Stimulated activated CD4-positive, alpha-beta T cell treated with anti-CD3 and anti-CD28 coated beads, Interleukin-12 subunit alpha, Interleukin-12 subunit beta, amount 100 ng/mL, for 24 hours (primary cell): Measurements from ENCODE around the gene TTLL13.
"Not testable (repeated sequence)": the region's sequence is repeated elsewhere in the genome, so short reads cannot be mapped to it uniquely, and the experiment has no call there.

Experiments used
- DNase-seq, 2 experiments: peaks; one replicate each; pipeline ENCODE4 v3.0.0-alpha.2; 2020; ENCODE audit warnings: low read depth in 2 of 2

TTLL13 gene

DNA sequence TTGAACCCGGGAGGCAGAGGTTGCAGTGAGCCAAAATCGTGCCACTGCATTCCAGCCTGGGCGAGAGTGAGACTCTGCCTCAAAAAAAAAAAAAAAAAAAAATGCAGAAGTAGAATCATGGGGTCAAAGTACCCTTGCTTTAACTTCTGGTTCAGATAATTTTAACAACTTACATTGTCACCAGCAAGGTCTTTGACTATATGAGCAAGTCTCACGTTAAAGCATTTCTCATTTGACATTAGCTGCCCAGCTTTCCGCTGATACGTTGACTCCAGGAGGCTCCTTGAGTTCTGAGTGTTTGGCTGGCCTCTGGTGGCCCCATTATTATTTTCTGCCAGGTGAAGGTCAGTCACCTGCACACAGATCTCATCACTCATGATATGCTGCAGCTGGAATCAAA lies 32.3 kb downstream of the TTLL13 start:
- DNase-seq: not testable (repeated sequence)

DNA sequence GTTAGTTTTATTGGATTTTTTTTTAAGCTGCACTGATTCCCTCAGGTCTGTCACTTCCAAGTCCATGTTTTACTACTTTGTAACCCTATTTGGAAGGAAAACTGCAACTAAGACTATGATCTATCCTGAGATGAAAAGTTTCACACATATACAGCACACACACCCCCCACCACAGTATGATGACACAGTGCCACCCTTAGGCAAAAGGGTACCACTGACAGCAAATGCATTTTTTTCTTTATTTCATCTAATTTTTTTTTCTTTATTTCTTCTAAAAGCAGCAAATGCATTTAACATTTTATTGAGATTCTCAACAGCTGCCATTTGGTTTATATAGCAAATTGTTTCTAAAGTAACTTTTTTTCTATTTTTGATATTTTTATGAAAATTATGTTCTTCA lies 37.3 kb downstream of the TTLL13 start:
- no peak for DNase-seq

DNA sequence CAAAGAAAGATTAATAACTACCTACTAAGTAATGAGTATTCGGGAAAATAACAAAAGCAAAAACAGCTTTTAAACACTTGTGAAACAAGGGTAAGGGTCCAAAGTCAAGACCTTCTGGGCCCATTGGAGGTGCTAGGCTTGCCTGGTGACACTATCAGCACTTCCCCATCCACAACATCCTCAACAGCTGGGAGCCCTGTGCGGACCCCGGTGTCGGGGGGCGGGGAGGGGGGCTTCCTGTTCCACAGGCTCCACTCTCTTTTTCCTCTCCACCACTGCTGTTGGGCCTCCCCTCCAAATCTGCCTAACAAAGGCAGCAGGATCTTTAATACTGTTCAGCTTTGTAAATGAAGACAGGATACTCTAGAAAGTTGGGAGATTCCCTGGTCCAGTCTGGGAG lies 37.7 kb downstream of the TTLL13 start:
- DNase-seq: no peak

DNA sequence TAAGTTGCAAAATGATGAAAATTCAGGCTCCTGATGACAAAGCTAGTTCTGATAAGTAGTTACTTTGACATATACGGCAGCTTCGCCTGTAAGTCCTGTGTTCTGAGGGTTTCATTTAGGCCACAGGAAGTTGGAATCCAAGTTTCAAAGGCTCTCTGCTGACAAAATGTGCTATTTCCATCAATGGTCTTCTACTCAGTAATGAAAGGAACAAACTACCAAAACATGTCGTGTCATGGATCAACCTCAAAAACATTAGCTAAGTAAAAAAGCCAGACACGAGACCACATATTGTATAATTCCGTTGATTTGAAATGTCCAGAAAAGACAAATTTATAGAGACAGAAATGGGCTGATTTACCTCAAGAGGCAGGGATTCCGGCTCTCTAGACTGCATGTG lies 38.6 kb downstream of the TTLL13 start:
- DNase-seq: no peak

DNA sequence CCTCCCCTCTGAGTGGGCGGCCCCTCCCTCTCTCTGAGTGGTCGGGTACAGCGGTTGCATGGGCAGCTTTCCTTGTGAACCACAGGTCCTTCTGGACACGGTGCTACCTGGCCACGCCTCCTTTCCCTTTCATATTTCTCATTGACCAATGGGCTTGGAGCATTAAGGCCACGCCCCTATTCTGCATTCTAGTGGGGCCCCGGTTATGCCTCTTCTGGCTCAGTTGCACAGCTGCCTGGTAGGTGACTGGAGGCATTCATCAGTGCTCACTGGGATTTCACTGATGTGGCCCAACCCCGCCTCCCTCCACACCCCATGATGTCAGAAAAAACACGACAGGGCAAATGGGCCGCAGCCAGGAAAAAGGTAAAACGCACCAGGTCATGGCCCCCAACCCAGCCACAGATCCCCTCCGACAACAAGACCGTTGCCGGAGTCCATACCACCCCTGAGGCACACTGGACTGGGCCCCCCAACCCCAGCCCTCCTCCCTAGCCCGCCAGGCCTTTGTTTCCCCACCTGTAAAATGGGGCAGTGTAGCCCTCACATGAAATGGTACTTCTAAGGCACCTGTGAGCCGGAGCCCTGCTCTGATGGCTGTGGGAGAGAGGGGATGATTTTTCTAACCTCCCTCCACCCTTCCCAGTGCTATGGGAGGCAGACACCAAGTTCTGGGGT lies 42.5 kb downstream of the TTLL13 start:
- no peak for DNase-seq

DNA sequence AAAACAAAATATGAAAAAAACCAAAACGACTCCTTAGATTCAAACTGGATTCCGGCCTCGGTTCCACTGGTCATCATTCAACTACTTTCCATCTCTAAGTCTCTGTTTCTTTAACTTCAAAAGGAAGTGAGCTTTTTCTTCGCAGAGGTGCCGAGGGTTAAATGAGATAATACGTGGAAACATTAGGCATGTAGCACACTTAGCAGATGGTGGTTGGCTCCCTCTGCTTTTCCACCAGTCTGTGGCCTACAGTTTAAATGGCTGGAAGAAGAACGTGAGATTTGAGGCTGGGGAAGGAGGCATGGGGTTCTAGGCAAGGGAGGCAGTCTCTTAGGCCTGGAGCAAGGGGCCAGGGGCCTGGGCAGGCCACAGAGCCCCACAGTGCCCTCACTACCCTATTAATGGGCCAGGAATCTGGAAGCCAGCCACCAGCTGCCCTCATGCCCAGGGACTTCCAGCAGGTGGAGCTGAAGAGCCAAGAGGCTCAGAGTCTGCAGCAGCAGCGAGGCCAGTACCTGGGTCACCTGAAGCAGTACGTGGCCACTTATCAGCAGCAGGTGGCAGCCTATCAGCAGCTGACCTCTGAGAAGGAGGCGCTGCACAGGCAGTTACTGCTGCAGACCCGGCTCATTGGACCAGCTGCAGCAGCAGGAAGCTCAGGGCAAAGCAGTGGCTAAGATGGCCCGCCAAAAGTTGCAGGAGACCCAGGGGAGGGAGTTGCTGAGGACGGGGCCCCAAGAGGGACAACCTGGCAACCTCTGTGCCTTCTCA lies 43.9 kb downstream of the TTLL13 start:
- peak; percentile 33 to 74 for DNase-seq

DNA sequence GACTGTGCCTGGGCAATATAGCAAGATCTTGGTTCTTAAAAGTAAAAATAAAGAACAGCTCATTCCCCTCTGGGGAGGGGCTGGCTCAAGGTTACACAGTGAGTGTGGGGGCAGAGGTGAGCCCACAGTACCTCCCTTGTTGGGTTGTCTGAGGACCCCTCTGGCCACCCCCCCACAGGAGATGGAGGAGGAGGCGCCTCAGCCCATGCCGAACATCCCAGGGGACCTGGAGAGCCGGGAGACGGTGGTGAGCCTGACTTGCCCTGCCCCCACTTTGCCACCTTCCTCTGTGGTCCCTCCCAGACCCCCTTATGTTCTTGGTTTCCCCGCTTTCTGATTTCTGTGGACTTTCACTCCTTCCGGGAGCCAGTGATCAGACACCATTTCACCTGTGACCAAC lies 44.8 kb downstream of the TTLL13 start:
- DNase-seq: no peak

DNA sequence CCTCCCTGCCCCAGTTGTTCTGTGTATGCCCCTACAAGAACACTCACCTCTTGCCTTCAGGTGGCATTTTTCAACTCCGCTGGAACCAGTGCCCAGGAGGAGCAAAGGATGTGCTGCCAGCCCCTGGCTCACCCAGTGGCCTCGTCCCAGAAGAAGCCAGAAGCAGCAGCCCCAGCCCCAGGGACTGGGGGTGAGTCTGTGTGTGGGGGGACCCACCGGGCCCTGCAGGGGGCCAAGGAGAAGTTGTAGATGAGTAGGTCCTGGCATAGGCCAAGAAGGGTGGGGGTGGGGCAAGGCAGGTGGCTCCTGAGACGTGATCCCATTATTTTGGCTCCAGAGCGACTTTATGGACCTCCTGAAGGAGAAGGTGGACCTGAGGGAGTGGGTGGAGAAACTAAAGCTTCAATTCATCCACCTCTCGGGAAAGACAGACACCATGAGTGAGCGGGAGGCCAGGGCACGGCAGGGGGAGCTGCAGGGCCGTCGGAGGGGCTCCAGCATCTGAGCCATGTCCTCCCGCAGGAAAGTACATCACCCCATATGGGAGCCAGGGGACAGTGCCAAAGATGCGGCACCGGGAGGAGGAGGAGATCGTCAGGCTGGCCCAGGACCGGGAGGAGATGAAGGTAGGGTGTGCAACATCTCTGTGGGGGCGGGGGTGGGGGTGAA lies 45.4 kb downstream of the TTLL13 start:
- DNase-seq: no peak

DNA sequence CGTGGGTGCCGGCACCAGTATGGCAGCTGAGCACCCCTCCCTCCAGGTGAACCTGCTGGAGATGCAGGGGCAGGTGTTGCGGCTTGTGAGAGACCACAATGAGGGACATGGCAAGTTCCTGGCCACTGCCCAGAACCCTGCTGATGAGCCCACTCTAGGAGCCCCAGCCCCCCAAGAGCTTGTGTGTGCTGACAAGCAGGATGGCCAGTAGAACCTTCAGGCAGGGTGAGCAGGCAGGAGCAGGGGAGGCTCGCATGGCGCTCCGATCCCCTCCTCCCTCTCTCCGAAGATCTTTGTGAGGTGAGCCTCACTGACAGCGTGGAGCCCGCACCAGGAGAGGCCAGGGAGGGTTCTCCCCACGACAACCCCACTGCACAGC lies 45.9 kb downstream of the TTLL13 start:
- no peak for DNase-seq

DNA sequence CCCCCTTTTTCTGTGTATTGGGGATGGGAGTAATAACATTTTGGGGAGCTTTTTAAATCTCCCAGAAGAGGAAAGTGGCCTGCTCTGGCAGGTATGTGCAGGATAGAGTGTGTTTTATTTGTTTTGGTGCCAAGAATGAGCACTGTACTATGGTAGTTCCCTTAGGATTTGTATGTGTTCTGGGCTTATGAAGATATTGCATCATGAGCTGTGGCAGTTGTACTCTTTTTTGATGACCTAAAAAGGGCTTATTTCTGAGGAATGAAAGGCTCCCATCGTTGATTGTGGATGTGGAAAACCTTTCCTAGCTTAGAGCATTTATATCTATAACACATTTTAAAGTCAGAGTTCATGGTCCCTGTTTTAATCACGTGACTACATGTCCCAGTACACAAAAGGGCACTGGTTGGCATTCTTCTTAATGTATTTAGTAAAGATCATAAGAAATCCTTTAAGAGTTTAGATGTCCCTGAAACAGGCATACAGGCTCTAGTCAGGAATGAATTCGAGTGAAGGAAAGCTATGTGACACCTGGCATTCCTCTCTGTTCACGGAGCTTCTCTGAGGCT lies 47.0 kb downstream of the TTLL13 start:
- DNase-seq: not testable (repeated sequence)

DNA sequence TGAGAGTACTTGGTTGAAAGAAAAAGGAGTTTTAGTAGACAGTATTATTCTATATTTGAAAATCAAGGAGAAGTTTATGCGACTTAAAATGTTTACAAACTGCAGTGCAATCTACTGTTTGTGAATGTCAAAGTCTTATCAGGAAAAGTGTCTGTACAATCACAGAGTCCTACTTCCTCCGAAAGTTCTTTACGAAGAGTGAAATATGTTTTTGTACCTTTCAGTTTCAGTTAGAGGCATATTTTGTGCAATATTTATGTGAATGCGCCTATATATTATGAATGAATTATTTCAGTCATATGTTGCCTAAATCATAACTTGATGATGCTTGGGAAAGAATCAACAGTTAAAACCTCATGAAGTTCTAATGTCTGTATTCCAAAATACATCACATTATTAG lies 47.7 kb downstream of the TTLL13 start:
- no peak for DNase-seq

DNA sequence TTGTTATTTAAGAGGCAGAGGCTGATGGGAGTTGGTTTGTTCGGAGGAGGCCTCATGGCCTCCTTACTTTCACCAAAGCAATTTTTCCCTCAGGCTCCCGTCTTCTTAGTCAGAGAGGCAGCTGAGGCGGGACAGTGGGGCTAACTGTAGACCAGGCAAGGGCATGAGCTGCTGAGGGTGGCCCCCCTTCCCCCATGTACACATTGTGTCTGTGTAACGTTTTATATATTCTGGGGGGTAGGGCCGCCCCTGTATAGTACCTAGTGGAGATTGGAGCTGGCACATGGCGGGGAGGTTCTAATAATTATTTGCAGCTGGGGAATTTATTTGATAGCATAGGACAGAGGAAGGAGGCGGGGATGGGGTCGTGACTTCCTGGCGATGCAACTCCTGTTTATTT lies 51.2 kb downstream of the TTLL13 start:
- no peak for DNase-seq

DNA sequence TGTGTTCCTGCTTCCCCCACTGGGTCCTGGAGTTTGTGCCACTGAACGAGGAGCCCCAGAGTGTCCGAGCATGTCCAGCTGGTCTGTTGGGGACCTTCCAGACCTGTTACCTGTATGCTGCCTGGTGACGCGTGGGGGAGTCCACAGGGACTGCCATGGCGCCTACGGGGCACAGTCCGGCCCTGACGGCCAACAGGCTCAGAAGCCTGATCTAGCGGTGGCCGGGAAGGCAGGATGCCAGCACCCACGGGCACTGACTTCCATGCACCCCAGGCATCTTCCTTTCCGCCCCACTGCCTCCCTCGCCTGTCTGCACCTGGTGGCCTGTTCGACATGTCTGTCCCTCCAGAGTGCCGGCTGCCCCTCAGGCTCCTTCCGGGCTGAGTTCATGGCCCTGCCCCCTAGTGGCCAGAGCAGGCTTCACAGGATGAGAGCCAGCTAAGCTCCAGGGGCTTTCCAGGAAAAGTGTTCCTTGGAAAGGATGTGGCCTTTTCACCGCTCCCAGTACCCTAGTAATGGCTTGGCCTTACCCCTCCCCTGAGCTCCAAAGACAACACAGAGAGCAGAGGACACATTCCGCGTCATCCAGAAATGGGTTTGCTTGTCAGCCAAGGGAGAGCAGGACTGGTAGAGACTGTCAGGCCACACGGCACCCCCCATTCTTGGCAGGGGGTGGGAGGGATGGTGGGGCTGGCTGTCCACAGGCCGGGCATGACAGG lies 51.8 kb downstream of the TTLL13 start:
- DNase-seq: peak in 1 of 2 experiments; percentile 62

DNA sequence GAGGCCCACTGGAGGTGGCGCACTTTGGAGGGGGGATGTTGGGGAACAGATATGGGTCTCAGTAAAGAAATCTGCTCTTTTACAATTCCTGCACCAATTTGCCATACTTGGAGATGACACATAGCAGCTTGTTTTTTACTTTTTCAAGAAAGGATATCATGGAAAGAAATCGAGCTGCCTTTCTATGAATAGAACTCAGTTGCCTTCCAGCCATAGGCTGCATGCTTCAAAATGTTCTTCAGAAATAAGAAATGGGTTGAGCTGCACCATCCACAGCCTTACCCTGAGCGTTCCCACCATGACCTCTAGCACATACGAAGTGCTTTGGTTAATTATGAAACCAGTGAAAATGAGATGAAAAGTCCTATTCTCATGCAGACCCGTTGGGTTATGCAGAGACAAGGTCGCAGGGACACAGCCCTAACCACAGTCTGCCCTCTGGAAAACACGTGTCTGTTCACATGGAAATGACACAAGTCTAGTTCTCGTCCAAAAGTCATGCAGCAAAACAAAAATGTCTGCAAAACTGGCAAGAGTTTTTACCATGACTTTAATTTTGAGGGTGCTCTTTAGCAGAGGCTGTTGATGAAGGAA lies 52.4 kb downstream of the TTLL13 start:
- no peak for DNase-seq

DNA sequence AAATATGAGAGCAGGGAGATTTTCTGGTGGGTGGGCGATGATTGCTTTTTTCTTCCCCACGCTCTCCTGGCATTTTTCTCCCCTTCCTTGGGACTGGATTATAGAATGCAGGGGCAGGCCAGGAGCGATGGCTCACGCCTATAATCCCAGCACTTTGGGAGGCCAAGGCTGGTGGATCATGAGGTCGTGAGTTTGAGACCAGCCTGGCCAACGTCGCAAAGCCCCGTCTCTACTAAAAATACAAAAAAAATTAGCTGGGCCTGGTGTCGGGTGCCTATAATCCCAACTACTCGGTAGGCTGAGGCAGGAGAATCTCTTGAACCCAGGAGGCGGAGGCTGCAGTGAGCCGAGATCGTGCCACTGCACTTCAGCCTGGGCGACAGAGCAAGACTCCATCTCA lies 56.0 kb downstream of the TTLL13 start:
- DNase-seq: not testable (repeated sequence)

DNA sequence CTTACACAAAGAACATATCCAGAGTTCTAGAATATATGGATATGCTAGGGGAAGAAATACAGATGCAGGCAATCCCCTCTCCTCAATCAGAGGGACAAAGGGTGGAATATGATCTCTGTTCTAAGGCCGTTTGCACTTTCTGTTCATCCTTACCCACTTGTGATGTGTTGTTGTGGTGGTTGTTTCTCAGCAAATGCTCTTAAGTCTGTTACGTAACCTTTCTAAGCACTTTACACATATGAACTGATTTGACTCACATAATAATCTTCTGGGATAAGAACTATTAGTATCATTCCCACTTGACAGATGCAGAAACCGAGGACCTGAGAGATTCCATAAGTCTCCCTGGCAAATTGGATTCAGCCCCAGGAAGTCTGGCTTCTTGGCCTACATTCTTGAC lies 56.6 kb downstream of the TTLL13 start:
- DNase-seq: no peak

DNA sequence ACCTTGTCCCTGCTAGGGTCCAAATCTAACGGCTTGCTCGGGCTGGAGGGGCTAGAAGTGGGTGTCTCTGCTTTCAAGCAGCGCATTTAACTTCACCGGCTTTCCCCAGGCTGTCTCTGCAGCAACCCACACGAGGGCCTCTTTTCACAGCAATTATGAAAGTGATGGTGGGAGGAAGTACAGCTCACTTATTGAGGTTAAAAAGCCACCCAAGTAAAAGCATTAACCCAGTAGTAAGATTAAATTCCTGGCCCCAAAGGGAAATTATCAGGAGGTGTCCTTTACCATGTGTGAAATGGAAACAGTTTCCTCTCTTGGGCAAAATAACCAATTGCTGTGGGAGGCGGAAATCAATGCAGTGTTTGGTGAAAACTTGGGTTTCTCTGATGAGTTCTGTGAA lies 57.2 kb downstream of the TTLL13 start:
- peak in 1 of 2 experiments; percentile 17 for DNase-seq

DNA sequence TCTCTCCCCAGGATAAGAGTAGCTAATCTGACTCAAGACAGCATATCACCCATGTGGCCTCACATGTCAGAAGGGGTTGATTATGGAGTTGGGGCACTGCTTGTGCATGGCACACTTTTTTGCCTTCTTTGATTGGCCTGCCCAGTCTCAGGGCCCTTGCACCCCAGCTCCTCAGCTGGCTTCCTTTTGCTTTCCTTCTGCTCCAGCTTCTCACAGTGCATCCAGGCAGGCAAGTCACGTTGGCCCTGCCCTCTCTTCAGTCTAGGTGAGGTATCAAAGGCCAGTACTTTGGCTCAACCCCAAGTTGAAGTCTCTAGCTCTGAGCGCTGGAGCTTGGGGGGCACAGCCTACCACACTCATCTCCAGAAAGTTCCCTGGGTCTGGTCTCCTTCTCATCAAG lies 58.3 kb downstream of the TTLL13 start:
- no peak for DNase-seq

DNA sequence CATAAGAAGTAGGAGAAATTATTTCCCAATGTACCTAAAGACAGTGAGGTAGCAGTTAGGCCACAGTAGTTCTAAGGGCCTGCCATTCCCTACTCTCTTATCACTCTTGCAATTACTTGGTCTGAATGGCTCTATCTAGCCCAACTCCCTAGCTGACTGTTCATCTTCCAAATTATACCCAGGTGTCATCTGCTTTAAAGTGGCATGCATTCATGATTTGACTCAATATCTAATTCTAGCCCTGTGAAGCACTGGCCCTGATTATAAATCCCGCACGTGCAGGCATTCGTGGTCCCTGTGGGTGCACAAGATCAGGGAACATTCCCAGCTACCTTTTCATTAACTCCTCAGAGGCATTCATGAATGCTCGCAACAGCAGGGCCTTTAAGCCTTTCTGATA lies 59.7 kb downstream of the TTLL13 start:
- DNase-seq: no peak
